Motor neuron (in vitro differentiated cells): ENCODE results near the gene KIF12. TPM values are rescaled to one million over a fixed set of nuclear protein-coding genes. Genes with fewer than 3 reads are reported as not detected.

Experiments used
- ATAC-seq, 8 experiments: fragments of 200-7000 bp; cut with Tn5 transposase; replicated peaks in 6 of 8; 2 replicates each; pipeline ENCODE4 v1.8.0; 2021; ENCODE audit warnings: mild to moderate bottlenecking in 8 of 8, moderate library complexity in 8 of 8
- H3K27ac ChIP-seq, 2 donors: fragments of 250-450 bp; sonication (Bioruptor Pico); 2 replicates each; pipeline ENCODE4 v1.9.0; 2021; ENCODE audit warnings: antibody characterized with exemption in 2 of 2, mild to moderate bottlenecking in 2 of 2, moderate library complexity in 1 of 2
- H3K4me1 ChIP-seq, 2 donors: fragments of 250-450 bp; sonication (Bioruptor Pico); replicated peaks in 1 of 2; 2 replicates each; pipeline ENCODE4 v1.6.1; 2021; ENCODE audit warnings: antibody characterized with exemption in 2 of 2, mild to moderate bottlenecking in 2 of 2, moderate library complexity in 1 of 2
- H3K4me3 ChIP-seq, 5 donors: fragments of 250-450 bp; sonication (Bioruptor Pico); 2 replicates each; pipeline ENCODE4 v1.9.0; 2021; ENCODE audit warnings: antibody characterized with exemption in 5 of 5, mild to moderate bottlenecking in 5 of 5, moderate library complexity in 4 of 5
- WGBS, 10 experiments: fragments of 450-650 bp; shearing (Covaris generic); methylation state at CpG; one replicate each; pipeline ENCODE4 v1.0.0; 2022; 5-methylcytosine and 5-hydroxymethylcytosine counted together
- in situ Hi-C, 9 experiments: fragments of 400-800 bp; cut with MboI; loops; one replicate each; pipeline ENCODE4 v1.15.0; 2021; ENCODE audit warnings: low sequenced_read_pairs in 9 of 9, low pct_unique_long_range_greater_than_20kb in 2 of 9; ENCODE audit not compliant: unreplicated experiment in 9 of 9
- total RNA-seq, 8 experiments: library from RNA; unstranded; fragments of 300-600 nt; gene quantifications; 2 replicates each; pipeline versions ENCODE4 v1.2.3 to v1.2.4, GENCODE V29; 2022

Gene KIF12
- total RNA-seq, 8 experiments from 2014 or later = 0.46 to 2.0 (median 0.96) TPM; not detected in 3

GRCh38 chr9:114060711-114061110 is 38.4 kb downstream of the KIF12 start:
- no peak overlapping the region for H3K4me3 ChIP-seq
- ATAC-seq = peak in 2 of 8 experiments; percentile 6 to 59
- peaks cover 13 to 14% of the 10 kb centered on the region in 2 donors for H3K4me1 ChIP-seq
- in situ Hi-C loops = no loop called here
- H3K27ac ChIP-seq = no peak overlapping the region
- 60 to 100% (median 75%) methylated on average over 1 to 5 of the region's 9 CpGs; no CpG with 5 or more reads in 6 of the 10 experiments for WGBS, 10 experiments

- 71 to 100% (median 93%) methylated on average over 1 to 4 of the region's 8 CpGs; no CpG with 5 or more reads in 4 of the 10 experiments for WGBS, 10 experiments
- Histone ChIP-seq H3K27ac (no peak overlapping the region), H3K4me3 (no peak overlapping the region), H3K4me1 (peaks cover 13 to 14% of the 10 kb centered on the region in 2 donors)
- in situ Hi-C loops = no loop called here
- no peak for ATAC-seq
These were observed 39.0 kb downstream of the KIF12 start for GRCh38 chr9:114060070-114060469.

DNA sequence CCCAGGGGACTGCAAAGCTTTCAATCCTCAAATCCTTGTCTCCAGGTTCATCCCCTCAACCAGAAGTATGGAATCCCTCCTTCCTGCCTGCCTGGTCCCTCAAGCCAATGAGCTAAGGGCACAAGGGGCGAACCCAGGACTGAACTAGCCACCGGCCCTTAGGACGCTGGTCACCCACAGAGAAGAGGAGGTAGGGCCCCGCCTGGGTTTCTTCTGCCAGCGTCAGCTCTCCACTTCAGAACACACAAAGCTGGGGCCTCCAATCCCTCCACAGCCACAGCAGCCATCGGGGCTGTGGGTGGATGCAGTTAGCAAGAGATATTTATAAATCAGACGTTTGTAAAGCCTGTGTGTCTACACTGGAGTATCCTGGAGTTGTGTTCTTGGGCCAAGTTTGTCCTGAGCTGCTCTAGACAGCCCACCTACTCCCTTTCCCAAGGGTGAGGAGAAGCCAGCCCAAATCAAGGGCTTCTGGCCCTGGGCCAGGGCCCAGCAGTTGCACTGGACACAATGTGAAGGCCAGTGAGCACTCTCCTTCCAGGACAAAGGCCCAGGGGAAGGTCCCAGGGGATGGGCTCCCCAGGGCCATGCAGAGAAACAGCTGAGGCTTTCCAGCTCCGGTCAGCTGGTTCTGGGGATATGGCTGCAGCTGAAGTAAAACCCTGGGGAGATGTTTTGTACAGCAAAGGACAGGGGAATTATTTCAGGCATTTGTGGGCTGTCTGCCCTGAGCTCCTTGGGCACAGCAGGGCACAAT is 39.9 kb downstream of the KIF12 start:
- Histone ChIP-seq H3K4me3 (no peak overlapping the region), H3K27ac (peak overlapping the region; percentile 42 to 50), H3K4me1 (peaks cover 14 to 15% of the 10 kb centered on the region in 2 donors)
- WGBS, 10 experiments = 20 to 94% (median 63%) methylated on average over 1 to 3 of the region's 8 CpGs; no CpG with 5 or more reads in 2 of the 10 experiments
- in situ Hi-C loops = no loop called here
- ATAC-seq = peak in 6 of 8 experiments; percentile 26 to 88 (median 69)

GRCh38 chr9:114058688-114059046 is 40.4 kb downstream of the KIF12 start:
- in situ Hi-C loops = no loop called here
- ATAC-seq = no peak
- WGBS, 10 experiments = 80 to 100% (median 87%) methylated on average over 1 to 3 of the region's 4 CpGs; no CpG with 5 or more reads in 6 of the 10 experiments
- peaks cover 14 to 15% of the 10 kb centered on the region in 2 donors for H3K4me1 ChIP-seq
- H3K4me3 ChIP-seq = no peak overlapping the region
- H3K27ac ChIP-seq = peak overlapping the region in 1 of 2 donors; percentile 50

DNA sequence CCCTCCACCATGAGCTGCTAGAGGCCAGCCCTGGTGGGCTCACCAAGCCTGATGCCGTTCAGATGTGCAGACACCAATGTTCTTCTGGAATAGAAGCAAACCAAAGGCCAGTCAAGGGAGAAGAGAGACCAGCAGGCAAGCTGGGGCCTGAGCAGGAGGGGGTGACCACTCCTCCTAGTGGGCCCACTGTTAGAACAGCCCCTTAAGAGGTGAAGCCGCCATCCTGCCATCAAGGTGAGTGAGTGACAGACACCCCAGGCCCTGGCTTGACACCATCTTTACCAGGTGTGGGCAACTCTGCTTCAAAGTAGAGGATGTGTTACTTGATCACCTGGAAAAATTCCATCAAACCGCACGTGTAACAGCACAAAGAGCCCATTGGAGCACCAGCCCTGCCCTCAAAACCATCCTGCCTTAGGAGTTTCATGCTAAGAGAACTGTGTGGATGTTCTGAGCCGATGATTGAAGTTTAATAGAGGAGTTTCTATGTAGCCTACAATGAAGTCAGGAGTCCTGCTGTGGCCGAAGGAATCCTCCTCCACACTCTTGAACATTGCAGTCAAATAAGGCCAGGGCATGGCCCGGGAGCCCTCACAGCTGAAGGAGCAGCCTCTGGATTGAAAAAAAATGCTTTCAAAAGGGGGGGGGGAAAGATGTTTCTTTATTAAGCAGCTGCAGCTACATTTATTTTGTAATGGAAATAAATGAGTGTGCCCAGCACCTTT is 41.8 kb downstream of the KIF12 start:
- Histone ChIP-seq H3K4me1 (peaks cover 14 to 15% of the 10 kb centered on the region in 2 donors), H3K27ac (no peak overlapping the region), H3K4me3 (no peak overlapping the region)
- in situ Hi-C loops = no loop called here
- WGBS, 10 experiments = 61 to 100% (median 92%) methylated on average over 1 to 3 of the region's 7 CpGs; no CpG with 5 or more reads in 3 of the 10 experiments
- ATAC-seq = no peak

DNA sequence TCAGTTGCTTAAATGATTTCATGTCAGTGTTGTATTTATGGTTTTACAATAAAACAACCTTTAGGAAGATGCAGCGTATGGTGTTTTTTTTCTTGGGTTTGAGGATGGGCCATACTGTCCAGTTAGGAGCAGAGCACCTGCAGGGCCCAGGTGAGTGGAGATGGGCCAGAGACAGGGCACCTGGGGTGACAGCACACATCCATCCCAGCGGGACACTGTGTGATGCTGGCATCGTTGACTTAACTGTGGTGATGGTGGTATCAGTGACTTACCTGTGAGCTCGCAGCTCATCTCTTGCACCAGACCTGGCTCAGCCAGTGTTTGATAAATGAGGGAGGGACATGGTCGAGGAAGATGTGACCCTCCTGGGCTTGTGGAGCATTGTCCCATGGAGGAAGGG is 42.6 kb downstream of the KIF12 start:
- no peak overlapping the region for H3K4me3 ChIP-seq
- WGBS, 10 experiments = 80 to 100% (median 100%) methylated on average over 1 to 3 of the region's 5 CpGs; no CpG with 5 or more reads in 3 of the 10 experiments
- no peak overlapping the region for H3K27ac ChIP-seq
- no peak for ATAC-seq
- peaks cover 14 to 15% of the 10 kb centered on the region in 2 donors for H3K4me1 ChIP-seq
- in situ Hi-C loops = no loop called here

- Histone ChIP-seq H3K27ac (no peak overlapping the region), H3K4me1 (peaks cover 14 to 15% of the 10 kb centered on the region in 2 donors), H3K4me3 (no peak overlapping the region)
- in situ Hi-C loops = no loop called here
- WGBS, 10 experiments = 40 to 98% (median 87%) methylated on average over 1 to 7 of the region's 7 CpGs
- ATAC-seq = no peak
These were observed 43.2 kb downstream of the KIF12 start for GRCh38 chr9:114055894-114056293.

DNA sequence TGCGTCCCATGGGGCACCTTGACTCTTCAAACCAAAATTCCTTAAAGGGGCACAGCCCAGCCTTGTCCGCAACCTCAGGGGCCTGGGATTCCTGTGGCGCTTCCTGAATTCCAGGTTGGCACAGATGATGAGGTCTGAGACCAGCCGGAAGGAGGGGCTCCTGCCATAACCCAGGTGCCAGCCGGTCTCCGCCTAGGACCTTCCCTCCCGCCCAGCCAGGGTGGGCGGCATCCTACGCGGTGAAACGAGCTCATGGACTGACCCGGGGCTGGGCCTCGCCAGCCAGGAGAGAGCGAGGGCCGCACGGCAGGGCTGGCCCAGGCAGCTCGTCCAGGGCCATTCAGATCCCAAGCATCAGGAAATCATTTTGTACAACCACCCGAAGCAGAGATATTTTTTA is 44.0 kb downstream of the KIF12 start:
- WGBS, 10 experiments = 76 to 100% (median 89%) methylated on average over 2 to 14 of the region's 18 CpGs; no CpG with 5 or more reads in 6 of the 10 experiments
- in situ Hi-C loops = no loop called here
- no peak overlapping the region for H3K4me3 ChIP-seq
- peaks cover 12 to 14% of the 10 kb centered on the region in 2 donors for H3K4me1 ChIP-seq
- ATAC-seq = no peak
- no peak overlapping the region for H3K27ac ChIP-seq

- H3K27ac ChIP-seq = no peak overlapping the region
- H3K4me1 ChIP-seq = peaks cover 4 to 6% of the 10 kb centered on the region in 2 donors
- WGBS, 10 experiments = 40 to 87% (median 60%) methylated on average over 1 to 10 of the region's 10 CpGs; no CpG with 5 or more reads in 4 of the 10 experiments
- ATAC-seq = peak in 3 of 8 experiments; percentile 9 to 41 (median 14)
- in situ Hi-C loops = no loop called here
- no peak overlapping the region for H3K4me3 ChIP-seq
These were observed 44.9 kb downstream of the KIF12 start for GRCh38 chr9:114054191-114054690.

DNA sequence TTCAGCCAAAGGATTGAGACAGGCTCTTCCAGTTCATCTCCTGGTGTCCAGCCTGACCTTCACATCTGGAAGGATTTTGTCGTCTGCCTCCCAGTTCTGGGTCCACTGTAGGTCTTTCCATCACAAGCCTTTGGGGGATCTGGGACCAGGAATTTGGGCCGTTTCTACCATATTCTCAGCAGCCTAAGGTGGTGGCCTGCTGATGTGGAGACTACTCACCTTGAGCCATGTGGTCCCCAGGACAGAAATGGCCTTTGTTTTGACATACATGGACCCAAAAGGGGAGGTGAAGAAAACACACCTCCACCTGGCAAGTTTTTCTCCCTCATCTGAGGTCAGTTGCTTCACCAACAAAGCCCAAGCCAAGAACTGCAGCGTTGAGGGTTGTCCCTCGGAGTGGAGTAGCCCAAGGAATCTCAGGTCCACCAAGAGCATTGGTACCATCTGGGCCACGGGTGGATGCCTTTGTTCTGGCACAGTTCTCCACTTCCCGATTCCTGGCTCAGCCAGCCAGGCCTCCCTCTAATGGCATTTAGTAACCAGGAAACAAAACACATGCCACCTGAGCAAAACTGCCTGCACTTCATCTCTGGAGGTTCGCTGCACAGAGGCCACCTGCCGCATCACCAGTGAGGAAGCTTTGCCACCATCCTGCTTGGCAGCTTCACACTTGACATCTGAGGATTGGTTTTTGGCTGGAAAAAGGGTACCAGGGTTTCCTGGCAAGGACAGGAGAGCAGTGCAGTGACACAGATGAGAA is 45.7 kb downstream of the KIF12 start:
- Histone ChIP-seq H3K4me3 (no peak overlapping the region), H3K27ac (no peak overlapping the region), H3K4me1 (peaks cover 0 to 3% of the 10 kb centered on the region in 2 donors)
- in situ Hi-C loops = no loop called here
- no peak for ATAC-seq
- WGBS, 10 experiments = 77 to 100% (median 98%) methylated on average over 1 to 7 of the region's 8 CpGs; no CpG with 5 or more reads in 3 of the 10 experiments

DNA sequence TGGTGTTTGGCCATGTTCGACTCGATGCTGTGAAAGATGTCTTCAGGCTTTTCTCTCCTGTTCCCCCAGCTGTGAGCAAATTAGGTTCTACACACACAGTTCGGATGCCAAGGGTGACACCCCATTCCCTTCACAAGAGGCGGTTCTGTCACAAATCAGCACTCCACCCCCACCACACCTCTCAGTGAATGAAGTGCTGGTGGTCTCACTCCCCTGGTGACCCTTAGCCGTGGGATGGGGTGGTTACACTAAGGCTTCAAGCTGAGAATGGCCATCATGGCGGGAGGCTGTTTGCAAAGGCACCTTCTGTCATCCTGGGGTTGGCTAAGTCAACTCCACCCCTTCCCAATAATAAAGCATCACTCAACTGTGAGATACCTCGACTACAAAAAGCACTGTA is 47.4 kb downstream of the KIF12 start:
- in situ Hi-C loops = no loop called here
- Histone ChIP-seq H3K27ac (no peak overlapping the region), H3K4me3 (no peak overlapping the region), H3K4me1 (peaks cover 0 to 3% of the 10 kb centered on the region in 2 donors)
- no peak for ATAC-seq
- 0 to 100% (median 72%) methylated on average over 1 of the region's 7 CpGs; no CpG with 5 or more reads in 6 of the 10 experiments for WGBS, 10 experiments

DNA sequence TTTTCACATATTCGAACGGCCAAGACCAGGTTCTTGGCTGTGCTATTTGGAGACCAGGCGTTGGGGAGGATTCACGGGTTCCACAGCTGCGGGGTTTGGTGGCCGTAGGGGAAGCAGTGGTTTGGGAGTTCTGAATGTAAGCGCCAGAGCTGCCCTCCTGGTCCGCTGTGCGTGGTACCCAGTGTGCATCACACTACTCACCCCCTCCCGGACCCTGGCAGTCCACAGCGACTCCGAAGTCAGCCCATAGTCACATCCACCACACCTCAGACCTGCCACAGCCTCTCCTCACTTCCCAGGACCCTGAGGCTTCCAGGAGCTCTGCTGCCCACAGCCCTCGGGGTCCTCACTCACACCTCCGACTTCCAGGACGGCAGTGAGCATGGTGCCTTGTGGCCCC is 47.8 kb downstream of the KIF12 start:
- no peak for ATAC-seq
- H3K4me3 ChIP-seq = no peak overlapping the region
- in situ Hi-C loops = no loop called here
- 86 to 100% (median 95%) methylated on average over 1 to 9 of the region's 15 CpGs; no CpG with 5 or more reads in 3 of the 10 experiments for WGBS, 10 experiments
- H3K27ac ChIP-seq = no peak overlapping the region
- H3K4me1 ChIP-seq = peaks cover 0 to 3% of the 10 kb centered on the region in 2 donors
